ENCODE data around the gene ABHD16A.

- TF ChIP-seq POLR2AphosphoS5 (IDR thresholded peaks at IDR 0.05; ENCODE audit: low read depth, low read length) (peak; percentile 69; the same call in 1 of the 2 replicates), POLR2A (IDR thresholded peaks at IDR 0.05; ENCODE audit: low read depth, low read length) (peak; percentile 88), TAF1 (IDR thresholded peaks at IDR 0.05; ENCODE audit: borderline replicate concordance, low read depth, low read length) (peak; percentile 53; the same call in 1 of the 2 replicates)
Observed at GRCh38 chr6:31660381-31661261, 42.5 kb downstream of the ABHD16A start, which contains the start of gene C6orf47.

Data from GM12892 (cell line).